Neural cell (in vitro differentiated cells): Measurements from ENCODE around the gene SLC44A2. TPM values are rescaled to one million over a fixed set of nuclear protein-coding genes. Genes with fewer than 3 reads are reported as not detected.

Experiments
- H2AFZ ChIP-seq: fragments of 200-600, 300-800 bp; sonication (generic), shearing (Covaris generic); 2 replicates; pipeline ENCODE4 v1.6.0; 2014; ENCODE audit warnings: low read depth, mild to moderate bottlenecking, antibody characterized with exemption, low read length, moderate library complexity
- H3F3A ChIP-seq: fragments of 200-600 bp; shearing (Covaris generic); 2 replicates; pipeline ENCODE4 v1.6.1; 2016; ENCODE audit warnings: mild to moderate bottlenecking, moderate library complexity, mixed read lengths, antibody characterized with exemption, low read length; ENCODE audit not compliant: insufficient read depth, poor library complexity, severe bottlenecking
- H3K27ac ChIP-seq: fragments of 200-600, 300-800 bp; sonication (generic), shearing (Covaris generic); 2 replicates; pipeline ENCODE4 v1.5.1; 2014; ENCODE audit warnings: mild to moderate bottlenecking, low read length, moderate library complexity
- H3K27me3 ChIP-seq: fragments of 300-800, 200-600 bp; sonication (generic), shearing (Covaris generic); 2 replicates; pipeline ENCODE4 v1.6.0; 2014; ENCODE audit warnings: mild to moderate bottlenecking, low read depth, low read length, moderate library complexity; ENCODE audit not compliant: insufficient read depth
- H3K36me3 ChIP-seq: fragments of 300-800, 200-600 bp; sonication (generic), shearing (Covaris generic); 2 replicates; pipeline ENCODE4 v1.5.1; 2014; ENCODE audit warnings: mild to moderate bottlenecking, antibody characterized with exemption, low read length, moderate library complexity; ENCODE audit not compliant: insufficient read depth
- H3K4me2 ChIP-seq: fragments of 300-800, 200-600 bp; sonication (generic), shearing (Covaris generic); 2 replicates; pipeline ENCODE4 v1.6.0; 2014; ENCODE audit warnings: mild to moderate bottlenecking, low read length
- H3K4me3 ChIP-seq: fragments of 300-800, 200-600 bp; sonication (generic), shearing (Covaris generic); 2 replicates; pipeline ENCODE4 v1.5.1; 2014; ENCODE audit warnings: mild to moderate bottlenecking, low read length, moderate library complexity
- H3K79me2 ChIP-seq: fragments of 200-600 bp; shearing (Covaris generic); replicated peaks from 2 replicates; pipeline ENCODE4 v1.6.0; 2014; ENCODE audit warnings: mild to moderate bottlenecking, low read length, moderate library complexity; ENCODE audit not compliant: insufficient read depth
- H3K9ac ChIP-seq: fragments of 300-800, 200-600 bp; sonication (generic), shearing (Covaris generic); 2 replicates; pipeline ENCODE4 v1.6.1; 2016; ENCODE audit warnings: mild to moderate bottlenecking, low read length, mixed read lengths
- H3K9me2 ChIP-seq: fragments of 200-600 bp; shearing (Covaris generic); 2 replicates; pipeline ENCODE4 v1.6.1; 2016; ENCODE audit warnings: mild to moderate bottlenecking, low read length, mixed read lengths; ENCODE audit not compliant: insufficient read depth
- H3K9me3 ChIP-seq: fragments of 200-600, 300-800 bp; sonication (generic), shearing (Covaris generic); 2 replicates; pipeline ENCODE4 v1.6.1; 2016; ENCODE audit warnings: mild to moderate bottlenecking, mixed run types, low read length, moderate library complexity, mixed read lengths
- H4K20me1 ChIP-seq: fragments of 200-600 bp; shearing (Covaris generic); 2 replicates; pipeline ENCODE4 v1.6.1; 2016; ENCODE audit warnings: mild to moderate bottlenecking, mixed run types; ENCODE audit not compliant: insufficient read depth
- EP300 ChIP-seq: fragments of 450-650 bp; conservative IDR thresholded peaks from 2 replicates; pipeline ENCODE4 v1.6.1; 2014; ENCODE audit warnings: antibody characterized with exemption, mild to moderate bottlenecking, moderate library complexity; ENCODE audit not compliant: poor library complexity, severe bottlenecking
- EZH2 ChIP-seq: fragments of 200-600, 300-800 bp; shearing (Covaris generic), sonication (generic); IDR thresholded peaks from 2 replicates; pipeline ENCODE4 v1.6.1; 2014; ENCODE audit warnings: antibody characterized with exemption, low read length, borderline replicate concordance, mild to moderate bottlenecking; ENCODE audit not compliant: insufficient read depth, poor library complexity, severe bottlenecking
- MXI1 ChIP-seq: fragments of 450-650 bp; conservative IDR thresholded peaks from 2 replicates; pipeline ENCODE4 v1.6.1; 2014; ENCODE audit warnings: antibody characterized with exemption, mild to moderate bottlenecking; ENCODE audit not compliant: poor library complexity, severe bottlenecking
- POLR2AphosphoS5 ChIP-seq: IDR thresholded peaks from 2 replicates; pipeline ENCODE4 v1.6.1; 2012
- RAD21 ChIP-seq: fragments of 450-650 bp; conservative IDR thresholded peaks from 2 replicates; pipeline ENCODE4 v1.6.1; 2014; ENCODE audit warnings: antibody characterized with exemption, mild to moderate bottlenecking, moderate library complexity
- SMC3 ChIP-seq: fragments of 450-650 bp; conservative IDR thresholded peaks from 2 replicates; pipeline ENCODE4 v1.6.1; 2014; ENCODE audit warnings: antibody characterized with exemption, mild to moderate bottlenecking, moderate library complexity; ENCODE audit not compliant: poor library complexity
- TAF1 ChIP-seq: IDR thresholded peaks from 2 replicates; pipeline ENCODE4 v1.6.1; 2012; ENCODE audit warnings: low read depth
- polyA plus RNA-seq: library from polyadenylated mRNA; depleted of rRNA; stranded (reverse); fragments of >200 nt; gene quantifications from 2 replicates; pipeline ENCODE4 v1.2.3, GENCODE V29; 2014
- TF ChIP-seq, protein P1 (sequence below): fragments of 450-650 bp; IDR thresholded peaks from 2 replicates; pipeline ENCODE4 v1.5.1; 2014; ENCODE audit warnings: antibody characterized with exemption, mild to moderate bottlenecking, moderate library complexity; ENCODE audit not compliant: poor library complexity, severe bottlenecking
- TF ChIP-seq, protein P2 (sequence below): IDR thresholded peaks from 2 replicates; pipeline ENCODE4 v1.6.1; 2012; ENCODE audit warnings: borderline replicate concordance

SLC44A2 gene
- polyA plus RNA-seq, 1 donor from 2014 or later: 50.0 TPM

GRCh38 chr19:10644260-10645007, 19.1 kb downstream of the SLC44A2 start:
- Histone ChIP-seq H3K9me2 (no peaks in the 10 kb centered on the region), H3F3A (no peaks in the 10 kb centered on the region), H3K27me3 (no peaks in the 10 kb centered on the region), H4K20me1 (no peaks in the 10 kb centered on the region), H2AFZ (no peak overlapping the region), H3K27ac (peak overlapping the region; percentile 21), H3K9me3 (no peaks in the 10 kb centered on the region), H3K4me2 (no peak overlapping the region), H3K9ac (no peak overlapping the region), H3K79me2 (no peaks in the 10 kb centered on the region), H3K36me3 (no peaks in the 10 kb centered on the region), H3K4me3 (no peak overlapping the region)
- TF ChIP-seq SMC3: peak; percentile 86
- TF ChIP-seq RAD21: peak; percentile 79
- TF ChIP-seq POLR2AphosphoS5: no peak
- TF ChIP-seq, protein P1, sequence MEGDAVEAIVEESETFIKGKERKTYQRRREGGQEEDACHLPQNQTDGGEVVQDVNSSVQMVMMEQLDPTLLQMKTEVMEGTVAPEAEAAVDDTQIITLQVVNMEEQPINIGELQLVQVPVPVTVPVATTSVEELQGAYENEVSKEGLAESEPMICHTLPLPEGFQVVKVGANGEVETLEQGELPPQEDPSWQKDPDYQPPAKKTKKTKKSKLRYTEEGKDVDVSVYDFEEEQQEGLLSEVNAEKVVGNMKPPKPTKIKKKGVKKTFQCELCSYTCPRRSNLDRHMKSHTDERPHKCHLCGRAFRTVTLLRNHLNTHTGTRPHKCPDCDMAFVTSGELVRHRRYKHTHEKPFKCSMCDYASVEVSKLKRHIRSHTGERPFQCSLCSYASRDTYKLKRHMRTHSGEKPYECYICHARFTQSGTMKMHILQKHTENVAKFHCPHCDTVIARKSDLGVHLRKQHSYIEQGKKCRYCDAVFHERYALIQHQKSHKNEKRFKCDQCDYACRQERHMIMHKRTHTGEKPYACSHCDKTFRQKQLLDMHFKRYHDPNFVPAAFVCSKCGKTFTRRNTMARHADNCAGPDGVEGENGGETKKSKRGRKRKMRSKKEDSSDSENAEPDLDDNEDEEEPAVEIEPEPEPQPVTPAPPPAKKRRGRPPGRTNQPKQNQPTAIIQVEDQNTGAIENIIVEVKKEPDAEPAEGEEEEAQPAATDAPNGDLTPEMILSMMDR: peak; percentile 86

DNA sequence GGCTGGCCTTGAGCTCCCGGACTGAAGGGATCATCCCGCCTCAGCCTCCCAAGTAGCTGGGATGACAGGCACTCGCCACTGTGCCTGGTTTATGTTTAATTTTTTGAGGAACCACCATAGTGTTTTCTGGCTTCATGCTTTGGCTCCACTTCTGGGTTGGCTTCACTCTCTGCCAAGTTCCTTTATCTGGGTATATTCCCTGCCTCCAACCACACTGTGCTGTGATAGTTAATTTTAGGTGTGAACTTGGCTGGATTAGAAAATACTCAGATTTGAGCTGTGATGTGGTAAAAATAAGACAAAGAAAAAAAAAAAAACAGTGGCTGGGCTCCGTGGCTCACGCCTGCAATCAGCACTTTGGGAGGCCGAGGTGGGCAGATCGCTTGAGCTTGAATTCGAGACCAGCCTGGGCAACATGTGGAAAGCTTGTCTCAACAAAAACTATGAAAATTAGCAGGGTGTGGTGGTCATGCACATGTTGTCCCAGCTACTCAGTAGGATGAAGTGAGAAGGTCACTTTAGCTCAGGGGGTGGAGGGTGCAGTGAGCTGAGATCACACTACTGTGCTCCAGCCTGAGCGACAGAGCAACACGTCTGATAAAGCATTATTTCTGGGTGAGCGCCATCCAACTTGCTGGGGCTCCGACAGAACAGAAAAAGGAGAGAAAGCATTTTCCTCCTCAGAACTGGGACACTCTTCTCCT, 21.3 kb downstream of the SLC44A2 start:
- Histone ChIP-seq H3F3A (no peaks in the 10 kb centered on the region), H3K9me3 (no peaks in the 10 kb centered on the region), H3K79me2 (no peaks in the 10 kb centered on the region), H3K9ac (no peak overlapping the region), H3K4me2 (no peak overlapping the region), H3K36me3 (no peaks in the 10 kb centered on the region), H3K27me3 (no peaks in the 10 kb centered on the region), H3K9me2 (no peaks in the 10 kb centered on the region), H3K4me3 (no peak overlapping the region), H2AFZ (no peak overlapping the region), H3K27ac (no peak overlapping the region), H4K20me1 (no peaks in the 10 kb centered on the region)
- TF ChIP-seq EZH2 (no peak), EP300 (no peak), SMC3 (no peak), MXI1 (no peak), POLR2AphosphoS5 (no peak), TAF1 (no peak), RAD21 (no peak)
- TF ChIP-seq, protein P1: no peak
- TF ChIP-seq, protein P2, sequence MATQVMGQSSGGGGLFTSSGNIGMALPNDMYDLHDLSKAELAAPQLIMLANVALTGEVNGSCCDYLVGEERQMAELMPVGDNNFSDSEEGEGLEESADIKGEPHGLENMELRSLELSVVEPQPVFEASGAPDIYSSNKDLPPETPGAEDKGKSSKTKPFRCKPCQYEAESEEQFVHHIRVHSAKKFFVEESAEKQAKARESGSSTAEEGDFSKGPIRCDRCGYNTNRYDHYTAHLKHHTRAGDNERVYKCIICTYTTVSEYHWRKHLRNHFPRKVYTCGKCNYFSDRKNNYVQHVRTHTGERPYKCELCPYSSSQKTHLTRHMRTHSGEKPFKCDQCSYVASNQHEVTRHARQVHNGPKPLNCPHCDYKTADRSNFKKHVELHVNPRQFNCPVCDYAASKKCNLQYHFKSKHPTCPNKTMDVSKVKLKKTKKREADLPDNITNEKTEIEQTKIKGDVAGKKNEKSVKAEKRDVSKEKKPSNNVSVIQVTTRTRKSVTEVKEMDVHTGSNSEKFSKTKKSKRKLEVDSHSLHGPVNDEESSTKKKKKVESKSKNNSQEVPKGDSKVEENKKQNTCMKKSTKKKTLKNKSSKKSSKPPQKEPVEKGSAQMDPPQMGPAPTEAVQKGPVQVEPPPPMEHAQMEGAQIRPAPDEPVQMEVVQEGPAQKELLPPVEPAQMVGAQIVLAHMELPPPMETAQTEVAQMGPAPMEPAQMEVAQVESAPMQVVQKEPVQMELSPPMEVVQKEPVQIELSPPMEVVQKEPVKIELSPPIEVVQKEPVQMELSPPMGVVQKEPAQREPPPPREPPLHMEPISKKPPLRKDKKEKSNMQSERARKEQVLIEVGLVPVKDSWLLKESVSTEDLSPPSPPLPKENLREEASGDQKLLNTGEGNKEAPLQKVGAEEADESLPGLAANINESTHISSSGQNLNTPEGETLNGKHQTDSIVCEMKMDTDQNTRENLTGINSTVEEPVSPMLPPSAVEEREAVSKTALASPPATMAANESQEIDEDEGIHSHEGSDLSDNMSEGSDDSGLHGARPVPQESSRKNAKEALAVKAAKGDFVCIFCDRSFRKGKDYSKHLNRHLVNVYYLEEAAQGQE: no peak
